ENCODE results near the gene GLT8D1. TPM values are rescaled to one million over a fixed set of nuclear protein-coding genes. Genes with fewer than 3 reads are reported as not detected.

GLT8D1 gene
- polyA plus RNA-seq, 2 of the 4 experiments (the other 2 are of a cell fraction), result 37.3 to 58.5 TPM

DNA sequence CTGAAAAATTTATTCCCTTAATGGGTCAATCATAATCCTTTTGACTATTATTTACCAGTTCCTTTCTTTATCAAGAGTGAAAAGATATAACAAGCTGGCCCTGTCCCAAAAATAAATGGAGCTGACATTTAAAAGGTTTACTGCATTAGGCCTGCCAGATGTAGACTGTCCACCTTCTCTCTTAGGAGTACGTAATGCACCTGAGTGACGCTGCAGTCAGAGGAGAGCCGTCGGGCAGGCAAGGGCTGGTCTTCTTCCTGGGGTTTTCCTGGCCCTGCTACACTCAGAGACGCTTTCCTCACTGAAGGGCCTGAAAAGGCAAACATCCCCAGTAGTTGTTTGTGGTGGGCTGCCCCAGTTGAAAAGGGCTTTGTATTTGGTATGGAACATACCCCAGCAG is 37.6 kb upstream of the GLT8D1 start (continued):
- TF ChIP-seq, protein P1, sequence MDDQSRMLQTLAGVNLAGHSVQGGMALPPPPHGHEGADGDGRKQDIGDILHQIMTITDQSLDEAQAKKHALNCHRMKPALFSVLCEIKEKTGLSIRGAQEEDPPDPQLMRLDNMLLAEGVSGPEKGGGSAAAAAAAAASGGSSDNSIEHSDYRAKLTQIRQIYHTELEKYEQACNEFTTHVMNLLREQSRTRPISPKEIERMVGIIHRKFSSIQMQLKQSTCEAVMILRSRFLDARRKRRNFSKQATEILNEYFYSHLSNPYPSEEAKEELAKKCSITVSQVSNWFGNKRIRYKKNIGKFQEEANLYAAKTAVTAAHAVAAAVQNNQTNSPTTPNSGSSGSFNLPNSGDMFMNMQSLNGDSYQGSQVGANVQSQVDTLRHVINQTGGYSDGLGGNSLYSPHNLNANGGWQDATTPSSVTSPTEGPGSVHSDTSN (IDR thresholded peaks at IDR 0.05), result no peak
- no peak for TF ChIP-seq RARB (CRISPR knock-in tag; IDR thresholded peaks at IDR 0.05)
- no peak for TF ChIP-seq KDM1A (IDR thresholded peaks at IDR 0.05; ENCODE audit: low read depth)
- TF ChIP-seq RCOR1 (IDR thresholded peaks at IDR 0.05; ENCODE audit: low read depth, low read length), result no peak

DNA sequence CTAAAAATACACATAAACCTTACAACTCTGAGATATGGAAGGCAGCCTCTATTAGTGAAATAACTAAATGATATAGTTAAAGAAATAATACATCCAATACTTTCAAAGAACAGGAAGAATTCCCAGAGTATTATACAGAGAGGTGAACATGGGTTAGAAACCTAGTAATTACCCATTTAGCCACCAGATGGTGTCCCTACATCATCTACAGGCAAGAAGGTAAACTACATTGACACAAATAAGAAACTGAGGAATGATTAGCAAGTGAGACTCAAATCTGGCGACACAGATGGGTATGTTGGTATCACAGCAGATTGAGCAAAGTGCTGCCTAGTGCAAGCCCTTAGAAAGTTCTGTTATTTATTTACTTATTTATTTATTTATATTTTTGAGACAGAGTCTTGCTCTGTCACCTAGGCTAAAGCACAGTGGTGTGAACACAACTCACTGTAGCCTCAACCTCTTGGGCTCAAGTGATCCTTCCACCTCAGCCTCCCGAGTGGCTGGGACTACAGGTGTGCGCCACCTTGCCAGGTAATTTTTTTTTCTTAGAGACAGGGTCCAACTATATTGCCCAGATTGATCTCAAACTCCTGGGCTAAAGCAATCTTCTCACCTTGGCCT is 36.9 kb upstream of the GLT8D1 start:
- WGBS (ENCODE audit: missing lambda C conversion rate), result 66% methylated on average over 3 of the region's 3 CpGs
- FAIRE-seq, result no peak
- CTCF ChIA-PET, result interaction anchor here (0.6 to 2.3 kb wide), 6 partner anchors 11 to 331 kb away, joined by 3 to 5 read pairs (median 3); no protein-coding TSS in a partner anchor
- Histone ChIP-seq H3K4me1 (no peaks in the 10 kb centered on the region), H3K9me3 (no peaks in the 10 kb centered on the region), H3K27ac (no peak overlapping the region), H3K4me3 (no peak overlapping the region), H3K4me2 (no peak overlapping the region)
- peak; percentile 31 to 33 for DNase-seq (ENCODE audit: low read depth in 1 of 2, low spot score in 1 of 2)
- no peak for TF ChIP-seq FOSL2 (IDR thresholded peaks at IDR 0.05)
- no peak for TF ChIP-seq FOSL2 (CRISPR knock-in tag; IDR thresholded peaks at IDR 0.05)
- peak; percentile 43; the same call in 2 of the 3 replicates for TF ChIP-seq SMC3 (IDR thresholded peaks at IDR 0.05)
- peak; percentile 56 to 68 for TF ChIP-seq RAD21 (conservative IDR thresholded peaks at IDR 0.05 in 1 of 2, IDR thresholded peaks at IDR 0.05 in 1 of 2)
- TF ChIP-seq CBX8 (IDR thresholded peaks at IDR 0.05), result no peak
- TF ChIP-seq CHD2 (IDR thresholded peaks at IDR 0.05; ENCODE audit: low read length, partially characterized antibody), result no peak
- TF ChIP-seq TFCP2L1 (CRISPR knock-in tag; IDR thresholded peaks at IDR 0.05), result no peak
- TF ChIP-seq, protein P2, sequence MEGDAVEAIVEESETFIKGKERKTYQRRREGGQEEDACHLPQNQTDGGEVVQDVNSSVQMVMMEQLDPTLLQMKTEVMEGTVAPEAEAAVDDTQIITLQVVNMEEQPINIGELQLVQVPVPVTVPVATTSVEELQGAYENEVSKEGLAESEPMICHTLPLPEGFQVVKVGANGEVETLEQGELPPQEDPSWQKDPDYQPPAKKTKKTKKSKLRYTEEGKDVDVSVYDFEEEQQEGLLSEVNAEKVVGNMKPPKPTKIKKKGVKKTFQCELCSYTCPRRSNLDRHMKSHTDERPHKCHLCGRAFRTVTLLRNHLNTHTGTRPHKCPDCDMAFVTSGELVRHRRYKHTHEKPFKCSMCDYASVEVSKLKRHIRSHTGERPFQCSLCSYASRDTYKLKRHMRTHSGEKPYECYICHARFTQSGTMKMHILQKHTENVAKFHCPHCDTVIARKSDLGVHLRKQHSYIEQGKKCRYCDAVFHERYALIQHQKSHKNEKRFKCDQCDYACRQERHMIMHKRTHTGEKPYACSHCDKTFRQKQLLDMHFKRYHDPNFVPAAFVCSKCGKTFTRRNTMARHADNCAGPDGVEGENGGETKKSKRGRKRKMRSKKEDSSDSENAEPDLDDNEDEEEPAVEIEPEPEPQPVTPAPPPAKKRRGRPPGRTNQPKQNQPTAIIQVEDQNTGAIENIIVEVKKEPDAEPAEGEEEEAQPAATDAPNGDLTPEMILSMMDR (IDR thresholded peaks at IDR 0.05), result peak; percentile 59
- POLR2A ChIA-PET, result no interaction called here
- ATAC-seq, result peak; percentile 66 to 83; a peak in 3 of 6 replicates

DNA sequence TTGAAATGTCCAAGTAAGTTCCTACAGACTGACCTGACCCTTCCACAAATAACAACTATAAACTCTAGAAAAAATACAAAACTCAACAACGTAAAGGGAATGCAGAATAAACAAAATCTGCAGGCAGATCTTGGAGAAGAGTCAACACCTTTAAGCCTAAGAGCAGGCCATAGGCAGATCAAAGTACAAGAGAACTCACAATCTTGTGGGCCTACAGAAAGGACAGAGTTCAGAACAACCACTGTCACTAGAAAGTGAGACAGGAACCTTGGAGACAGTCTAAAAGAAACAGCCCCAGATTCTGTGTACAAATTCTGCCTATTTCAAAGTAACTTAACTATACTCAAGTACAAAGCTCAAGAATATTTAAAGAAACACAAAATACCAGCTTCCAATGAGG is 34.1 kb upstream of the GLT8D1 start:
- POLR2A ChIA-PET, result no interaction called here
- H3K4me3 ChIP-seq, result no peak overlapping the region
- no peak overlapping the region for H3K4me2 ChIP-seq
- no peak overlapping the region for H3K27ac ChIP-seq
- no peaks in the 10 kb centered on the region for H3K4me1 ChIP-seq
- WGBS (ENCODE audit: missing lambda C conversion rate), result 71% methylated on average over 1 of the region's 1 CpG
- FAIRE-seq (no peak), ATAC-seq (no peak), DNase-seq (ENCODE audit: low read depth in 1 of 2, low spot score in 1 of 2) (no peak)
- TF ChIP-seq, protein P3, sequence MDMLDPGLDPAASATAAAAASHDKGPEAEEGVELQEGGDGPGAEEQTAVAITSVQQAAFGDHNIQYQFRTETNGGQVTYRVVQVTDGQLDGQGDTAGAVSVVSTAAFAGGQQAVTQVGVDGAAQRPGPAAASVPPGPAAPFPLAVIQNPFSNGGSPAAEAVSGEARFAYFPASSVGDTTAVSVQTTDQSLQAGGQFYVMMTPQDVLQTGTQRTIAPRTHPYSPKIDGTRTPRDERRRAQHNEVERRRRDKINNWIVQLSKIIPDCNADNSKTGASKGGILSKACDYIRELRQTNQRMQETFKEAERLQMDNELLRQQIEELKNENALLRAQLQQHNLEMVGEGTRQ (IDR thresholded peaks at IDR 0.05), result no peak
- no peak for TF ChIP-seq TP53 (CRISPR knock-in tag; IDR thresholded peaks at IDR 0.05)
- no peak for TF ChIP-seq KDM5A (IDR thresholded peaks at IDR 0.05)
- TF ChIP-seq KDM1A (IDR thresholded peaks at IDR 0.05; ENCODE audit: low read depth), result no peak
- TF ChIP-seq TFCP2L1 (CRISPR knock-in tag; IDR thresholded peaks at IDR 0.05), result no peak
- TF ChIP-seq ZSCAN20 (CRISPR knock-in tag; IDR thresholded peaks at IDR 0.05), result no peak
- TF ChIP-seq POLR2AphosphoS2 (conservative IDR thresholded peaks at IDR 0.05; ENCODE audit: low read length), result no peak
- no peak for TF ChIP-seq JUN (IDR thresholded peaks at IDR 0.05)
- no peak for TF ChIP-seq NPAS2 (CRISPR knock-in tag; IDR thresholded peaks at IDR 0.05; ENCODE audit: borderline replicate concordance)
- no peak for TF ChIP-seq ESRRA (IDR thresholded peaks at IDR 0.05; ENCODE audit: borderline replicate concordance, low read length)
- no peak for TF ChIP-seq ZC3H11A (IDR thresholded peaks at IDR 0.05)
- no peak for TF ChIP-seq NR3C1 (IDR thresholded peaks at IDR 0.05)
- TF ChIP-seq, protein P4, sequence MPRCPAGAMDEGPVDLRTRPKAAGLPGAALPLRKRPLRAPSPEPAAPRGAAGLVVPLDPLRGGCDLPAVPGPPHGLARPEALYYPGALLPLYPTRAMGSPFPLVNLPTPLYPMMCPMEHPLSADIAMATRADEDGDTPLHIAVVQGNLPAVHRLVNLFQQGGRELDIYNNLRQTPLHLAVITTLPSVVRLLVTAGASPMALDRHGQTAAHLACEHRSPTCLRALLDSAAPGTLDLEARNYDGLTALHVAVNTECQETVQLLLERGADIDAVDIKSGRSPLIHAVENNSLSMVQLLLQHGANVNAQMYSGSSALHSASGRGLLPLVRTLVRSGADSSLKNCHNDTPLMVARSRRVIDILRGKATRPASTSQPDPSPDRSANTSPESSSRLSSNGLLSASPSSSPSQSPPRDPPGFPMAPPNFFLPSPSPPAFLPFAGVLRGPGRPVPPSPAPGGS (IDR thresholded peaks at IDR 0.05), result no peak
- no peak for TF ChIP-seq ZFP36 (IDR thresholded peaks at IDR 0.05; ENCODE audit: borderline replicate concordance, partially characterized antibody)
- no peak for TF ChIP-seq ZNF302 (CRISPR knock-in tag; IDR thresholded peaks at IDR 0.05)
- TF ChIP-seq MAFK (IDR thresholded peaks at IDR 0.05; ENCODE audit: partially characterized antibody), result no peak
- TF ChIP-seq HOXB13 (CRISPR knock-in tag; IDR thresholded peaks at IDR 0.05; ENCODE audit: low read depth), result no peak
- no peak for TF ChIP-seq MAZ (IDR thresholded peaks at IDR 0.05; ENCODE audit: borderline replicate concordance, low read depth, low read length)
- TF ChIP-seq CEBPB (IDR thresholded peaks at IDR 0.05), result no peak
- TF ChIP-seq, protein P5, sequence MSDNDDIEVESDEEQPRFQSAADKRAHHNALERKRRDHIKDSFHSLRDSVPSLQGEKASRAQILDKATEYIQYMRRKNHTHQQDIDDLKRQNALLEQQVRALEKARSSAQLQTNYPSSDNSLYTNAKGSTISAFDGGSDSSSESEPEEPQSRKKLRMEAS (IDR thresholded peaks at IDR 0.05), result no peak
- CTCF ChIA-PET, result interaction anchor here (1.0 kb wide), 1 partner anchor 101 kb away, joined by 3 read pairs; no protein-coding TSS in a partner anchor
- H3K9me3 ChIP-seq, result no peaks in the 10 kb centered on the region

Data from A549 (cell line).